SK-N-SH treated with all-trans-retinoic acid at 6 μM for 48 hours (cell line): ENCODE data around the gene TTC34.

Source experiments
- ATAC-seq: fragments of 200-7000 bp; cut with Tn5 transposase; 3 replicates; pipeline ENCODE4 v1.9.1; 2020; ENCODE audit warnings: mild to moderate bottlenecking, moderate library complexity
- ARNTL ChIP-seq: fragments of 450-650 bp; formaldehyde crosslinking; IDR thresholded peaks from 2 replicates; pipeline ENCODE4 v1.5.0; 2020; ENCODE audit warnings: low read depth, mild to moderate bottlenecking, moderate library complexity, borderline replicate concordance
- BACH2 ChIP-seq: fragments of 250-450 bp; sonication (Bioruptor Pico); IDR thresholded peaks from 2 replicates; pipeline ENCODE4 v1.9.0; 2021; ENCODE audit warnings: mild to moderate bottlenecking, borderline replicate concordance
- CSDC2 ChIP-seq: fragments of 250-450 bp; sonication (Bioruptor Pico); IDR thresholded peaks from 2 replicates; pipeline ENCODE4 v1.5.0; 2020; ENCODE audit warnings: mild to moderate bottlenecking, moderate library complexity
- ESRRG ChIP-seq: fragments of 250-450 bp; sonication (Bioruptor Pico); IDR thresholded peaks from 2 replicates; pipeline ENCODE4 v1.6.1; 2021; ENCODE audit warnings: mild to moderate bottlenecking
- GLIS3 ChIP-seq: fragments of 250-450 bp; sonication (Bioruptor Pico); IDR thresholded peaks from 2 replicates; pipeline ENCODE4 v1.5.0; 2020; ENCODE audit warnings: mild to moderate bottlenecking, moderate library complexity
- ISL1 ChIP-seq: fragments of 250-450 bp; sonication (Bioruptor Pico); IDR thresholded peaks from 2 replicates; pipeline ENCODE4 v2.1.2; 2022; ENCODE audit warnings: mild to moderate bottlenecking, moderate library complexity
- OSR1 ChIP-seq: fragments of 250-450 bp; sonication (Bioruptor Pico); IDR thresholded peaks from 2 replicates; pipeline ENCODE4 v1.8.0; 2022; ENCODE audit warnings: moderate library complexity, mild to moderate bottlenecking, inconsistent platforms
- PATZ1 ChIP-seq: fragments of 250-450 bp; sonication (Bioruptor Pico); IDR thresholded peaks from 2 replicates; pipeline ENCODE4 v1.8.0; 2020; ENCODE audit warnings: mild to moderate bottlenecking, moderate library complexity, borderline replicate concordance
- PPARA ChIP-seq: fragments of 250-450 bp; sonication (Bioruptor Pico); IDR thresholded peaks from 2 replicates; pipeline ENCODE4 v1.5.0; 2020; ENCODE audit warnings: mild to moderate bottlenecking, borderline replicate concordance
- RARB ChIP-seq: fragments of 250-450 bp; sonication (Bioruptor Pico); IDR thresholded peaks from 2 replicates; pipeline ENCODE4 v1.8.0; 2021; ENCODE audit warnings: mild to moderate bottlenecking, moderate library complexity
- SNAI2 ChIP-seq: fragments of 250-450 bp; sonication (Bioruptor Pico); IDR thresholded peaks from 2 replicates; pipeline ENCODE4 v1.5.0; 2020; ENCODE audit warnings: mild to moderate bottlenecking, moderate library complexity
- TCF4 ChIP-seq: fragments of 250-450 bp; sonication (Bioruptor Pico); IDR thresholded peaks from 2 replicates; pipeline ENCODE4 v1.8.0; 2021; ENCODE audit warnings: mild to moderate bottlenecking, moderate library complexity, borderline replicate concordance
- TOX ChIP-seq: fragments of 250-450 bp; sonication (Bioruptor Pico); IDR thresholded peaks from 2 replicates; pipeline ENCODE4 v1.8.0; 2021; ENCODE audit warnings: mild to moderate bottlenecking, moderate library complexity, borderline replicate concordance
- TSHZ2 ChIP-seq: fragments of 250-450 bp; sonication (Bioruptor Pico); IDR thresholded peaks from 2 replicates; pipeline ENCODE4 v1.5.0; 2020; ENCODE audit warnings: mild to moderate bottlenecking, moderate library complexity
- ZC3H10 ChIP-seq: fragments of 250-450 bp; sonication (Bioruptor Pico); IDR thresholded peaks from 2 replicates; pipeline ENCODE4 v1.5.1; 2021; ENCODE audit warnings: mild to moderate bottlenecking, moderate library complexity
- ZFP3 ChIP-seq: fragments of 250-450 bp; sonication (Bioruptor Pico); IDR thresholded peaks from 2 replicates; pipeline ENCODE4 v1.5.0; 2020; ENCODE audit warnings: mild to moderate bottlenecking, moderate library complexity
- ZFP30 ChIP-seq: fragments of 450-650 bp; formaldehyde crosslinking; IDR thresholded peaks from 2 replicates; pipeline ENCODE4 v1.5.0; 2022; ENCODE audit warnings: mild to moderate bottlenecking, moderate library complexity
- ZNF565 ChIP-seq: fragments of 450-650 bp; formaldehyde crosslinking; conservative IDR thresholded peaks from 2 replicates; pipeline ENCODE4 v1.5.0; 2020; ENCODE audit warnings: low read depth, mild to moderate bottlenecking, moderate library complexity
- ZNF70 ChIP-seq: fragments of 450-650 bp; formaldehyde crosslinking; IDR thresholded peaks from 2 replicates; pipeline ENCODE4 v1.5.0; 2020; ENCODE audit warnings: mild to moderate bottlenecking, moderate library complexity
- TF ChIP-seq, protein P1 (sequence below): fragments of 250-450 bp; sonication (Bioruptor Pico); IDR thresholded peaks from 2 replicates; pipeline ENCODE4 v1.5.1; 2021; ENCODE audit warnings: mild to moderate bottlenecking, moderate library complexity
- TF ChIP-seq, protein P2 (sequence below): fragments of 250-450 bp; sonication (Bioruptor Pico); IDR thresholded peaks from 2 replicates; pipeline ENCODE4 v1.8.0; 2021; ENCODE audit warnings: low read depth, mild to moderate bottlenecking, moderate library complexity, borderline replicate concordance
- TF ChIP-seq, protein P3 (sequence below): fragments of 250-450 bp; sonication (Bioruptor Pico); IDR thresholded peaks from 2 replicates; pipeline ENCODE4 v1.5.1; 2020; ENCODE audit warnings: low read depth, mild to moderate bottlenecking, moderate library complexity

TTC34 gene

DNA sequence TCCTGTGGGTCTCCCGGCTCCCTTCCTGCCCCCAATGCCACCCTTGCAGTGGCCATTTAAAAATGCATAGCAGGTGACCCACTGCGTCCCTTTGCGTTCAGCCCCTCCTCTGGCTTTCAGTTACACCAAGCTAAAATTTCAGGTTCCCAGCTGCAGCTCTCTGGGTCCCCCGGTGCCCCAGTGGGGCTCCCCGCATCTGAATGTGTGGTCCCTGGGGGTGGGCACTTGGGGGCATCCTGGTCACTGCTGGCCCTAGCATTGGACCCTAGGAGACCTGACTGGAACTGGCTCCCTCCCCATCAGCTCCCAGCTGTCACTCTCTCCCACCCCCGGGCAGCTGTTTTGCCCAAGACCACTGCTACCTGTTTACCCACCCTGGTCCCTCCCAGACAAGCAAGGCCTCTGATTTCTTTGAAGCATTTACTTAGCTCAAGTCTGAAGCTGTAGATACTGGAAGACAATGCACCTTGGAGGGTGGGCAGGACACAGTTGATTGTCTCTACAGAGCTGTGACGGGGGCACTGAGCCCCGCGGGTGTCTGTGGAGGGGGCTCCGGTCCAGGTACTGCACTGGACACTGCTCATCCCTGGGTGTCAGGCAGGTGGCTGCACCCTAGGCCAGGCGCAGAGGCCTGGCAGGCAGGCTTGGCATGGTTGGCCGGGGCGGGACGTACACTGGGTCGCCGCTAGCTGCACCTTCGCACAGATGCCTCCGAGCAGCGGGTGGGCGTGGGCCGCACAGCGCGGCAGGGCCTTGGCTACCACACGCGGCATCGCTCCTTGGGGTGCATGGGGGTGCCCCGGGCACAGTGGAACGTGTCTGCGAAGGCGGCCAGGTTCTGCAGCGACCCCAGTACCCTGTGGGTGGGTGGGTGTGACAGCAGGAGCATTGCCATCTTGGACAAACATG is 211.0 kb downstream of the TTC34 start (continued):
- TF ChIP-seq ZC3H10 (CRISPR knock-in tag) = no peak
- no peak for TF ChIP-seq PATZ1

DNA sequence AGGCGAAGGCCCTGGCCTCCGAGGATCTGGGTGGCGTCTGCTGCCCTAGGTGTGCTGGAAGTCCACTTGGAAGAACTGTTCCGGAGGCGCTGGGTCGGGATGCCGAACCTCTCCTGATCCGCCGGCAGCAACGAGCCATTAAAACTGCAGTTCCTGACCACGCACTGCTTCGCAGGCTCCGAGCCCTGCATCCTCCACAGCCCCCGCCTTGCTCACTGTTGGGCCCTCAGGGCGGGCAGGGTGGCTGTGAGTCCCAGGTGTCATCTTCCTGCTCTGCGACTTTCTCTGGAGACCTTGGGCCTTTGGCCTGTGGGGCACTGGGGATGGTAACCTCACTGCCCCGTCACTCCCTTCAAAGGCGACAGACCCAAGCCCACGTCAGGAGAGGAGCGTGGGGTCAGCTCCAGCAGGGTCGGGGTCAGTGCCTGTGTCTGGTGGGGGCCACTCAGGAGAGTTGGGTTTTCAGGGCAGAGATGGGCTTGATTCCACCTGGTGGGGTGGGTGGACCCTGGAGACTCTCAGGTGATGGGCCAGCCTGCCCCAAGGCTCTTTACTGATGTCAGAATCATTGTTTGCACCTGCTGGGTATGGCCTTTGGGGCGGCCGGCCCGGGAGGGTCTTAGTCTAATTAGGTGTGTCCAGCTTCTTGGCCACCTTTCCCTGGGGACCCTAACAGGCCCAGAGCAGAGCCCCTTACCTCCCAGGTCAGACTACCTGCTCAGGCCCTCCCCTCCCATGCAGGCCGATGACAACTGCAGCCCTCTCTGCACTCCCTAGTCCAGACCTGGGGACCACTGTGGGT is 211.9 kb downstream of the TTC34 start:
- no peak for TF ChIP-seq ZFP30 (CRISPR knock-in tag)
- no peak for TF ChIP-seq ZNF565 (CRISPR knock-in tag)
- no peak for TF ChIP-seq BACH2 (CRISPR knock-in tag)
- TF ChIP-seq RARB = no peak
- TF ChIP-seq, protein P1, sequence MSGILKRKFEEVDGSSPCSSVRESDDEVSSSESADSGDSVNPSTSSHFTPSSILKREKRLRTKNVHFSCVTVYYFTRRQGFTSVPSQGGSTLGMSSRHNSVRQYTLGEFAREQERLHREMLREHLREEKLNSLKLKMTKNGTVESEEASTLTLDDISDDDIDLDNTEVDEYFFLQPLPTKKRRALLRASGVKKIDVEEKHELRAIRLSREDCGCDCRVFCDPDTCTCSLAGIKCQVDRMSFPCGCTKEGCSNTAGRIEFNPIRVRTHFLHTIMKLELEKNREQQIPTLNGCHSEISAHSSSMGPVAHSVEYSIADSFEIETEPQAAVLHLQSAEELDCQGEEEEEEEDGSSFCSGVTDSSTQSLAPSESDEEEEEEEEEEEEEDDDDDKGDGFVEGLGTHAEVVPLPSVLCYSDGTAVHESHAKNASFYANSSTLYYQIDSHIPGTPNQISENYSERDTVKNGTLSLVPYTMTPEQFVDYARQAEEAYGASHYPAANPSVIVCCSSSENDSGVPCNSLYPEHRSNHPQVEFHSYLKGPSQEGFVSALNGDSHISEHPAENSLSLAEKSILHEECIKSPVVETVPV (CRISPR knock-in tag) = no peak
- TF ChIP-seq GLIS3 (CRISPR knock-in tag) = no peak
- TF ChIP-seq, protein P2, sequence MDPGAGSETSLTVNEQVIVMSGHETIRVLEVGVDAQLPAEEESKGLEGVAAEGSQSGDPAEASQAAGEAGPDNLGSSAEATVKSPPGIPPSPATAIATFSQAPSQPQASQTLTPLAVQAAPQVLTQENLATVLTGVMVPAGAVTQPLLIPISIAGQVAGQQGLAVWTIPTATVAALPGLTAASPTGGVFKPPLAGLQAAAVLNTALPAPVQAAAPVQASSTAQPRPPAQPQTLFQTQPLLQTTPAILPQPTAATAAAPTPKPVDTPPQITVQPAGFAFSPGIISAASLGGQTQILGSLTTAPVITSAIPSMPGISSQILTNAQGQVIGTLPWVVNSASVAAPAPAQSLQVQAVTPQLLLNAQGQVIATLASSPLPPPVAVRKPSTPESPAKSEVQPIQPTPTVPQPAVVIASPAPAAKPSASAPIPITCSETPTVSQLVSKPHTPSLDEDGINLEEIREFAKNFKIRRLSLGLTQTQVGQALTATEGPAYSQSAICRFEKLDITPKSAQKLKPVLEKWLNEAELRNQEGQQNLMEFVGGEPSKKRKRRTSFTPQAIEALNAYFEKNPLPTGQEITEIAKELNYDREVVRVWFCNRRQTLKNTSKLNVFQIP (CRISPR knock-in tag) = no peak
- TF ChIP-seq, protein P3, sequence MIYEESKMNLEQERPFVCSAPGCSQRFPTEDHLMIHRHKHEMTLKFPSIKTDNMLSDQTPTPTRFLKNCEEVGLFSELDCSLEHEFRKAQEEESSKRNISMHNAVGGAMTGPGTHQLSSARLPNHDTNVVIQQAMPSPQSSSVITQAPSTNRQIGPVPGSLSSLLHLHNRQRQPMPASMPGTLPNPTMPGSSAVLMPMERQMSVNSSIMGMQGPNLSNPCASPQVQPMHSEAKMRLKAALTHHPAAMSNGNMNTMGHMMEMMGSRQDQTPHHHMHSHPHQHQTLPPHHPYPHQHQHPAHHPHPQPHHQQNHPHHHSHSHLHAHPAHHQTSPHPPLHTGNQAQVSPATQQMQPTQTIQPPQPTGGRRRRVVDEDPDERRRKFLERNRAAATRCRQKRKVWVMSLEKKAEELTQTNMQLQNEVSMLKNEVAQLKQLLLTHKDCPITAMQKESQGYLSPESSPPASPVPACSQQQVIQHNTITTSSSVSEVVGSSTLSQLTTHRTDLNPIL (CRISPR knock-in tag) = no peak
- TF ChIP-seq ZC3H10 (CRISPR knock-in tag) = no peak
- ATAC-seq = no peak

- TF ChIP-seq, protein P3 (CRISPR knock-in tag) = no peak
- no peak for TF ChIP-seq RARB
- no peak for TF ChIP-seq BACH2 (CRISPR knock-in tag)
- TF ChIP-seq OSR1 (CRISPR knock-in tag) = no peak
- no peak for TF ChIP-seq ZC3H10 (CRISPR knock-in tag)
- TF ChIP-seq PPARA = no peak
- TF ChIP-seq, protein P1 (CRISPR knock-in tag) = no peak
- TF ChIP-seq ISL1 (CRISPR knock-in tag) = no peak
- no peak for TF ChIP-seq CSDC2 (CRISPR knock-in tag)
- TF ChIP-seq TCF4 (CRISPR knock-in tag) = no peak
- no peak for TF ChIP-seq TOX (CRISPR knock-in tag)
- TF ChIP-seq ZFP3 (CRISPR knock-in tag) = no peak
- TF ChIP-seq ZNF70 (CRISPR knock-in tag) = no peak
- TF ChIP-seq ZFP30 (CRISPR knock-in tag) = no peak
- no peak for TF ChIP-seq GLIS3 (CRISPR knock-in tag)
- no peak for TF ChIP-seq ESRRG
- TF ChIP-seq ZNF565 (CRISPR knock-in tag) = no peak
- no peak for TF ChIP-seq ARNTL (CRISPR knock-in tag)
- no peak for TF ChIP-seq TSHZ2
- no peak for TF ChIP-seq SNAI2 (CRISPR knock-in tag)
- TF ChIP-seq, all 23 proteins: peak for 0
- ATAC-seq = no peak
These were observed 212.6 kb downstream of the TTC34 start for GRCh38 chr1:2588661-2589430.
